GM18907 (cell line): ENCODE results near the gene ENPP7.
A peak's percentile ranks its signal among the peaks of the same experiment; 100 is the strongest.

Experiments used
- ATAC-seq: cut with Tn5 transposase; IDR thresholded peaks from one replicate; pipeline ENCODE4 v1.9.1; 2021; ENCODE audit warnings: mild to moderate bottlenecking, moderate library complexity; ENCODE audit not compliant: unreplicated experiment

The ENPP7 gene

DNA sequence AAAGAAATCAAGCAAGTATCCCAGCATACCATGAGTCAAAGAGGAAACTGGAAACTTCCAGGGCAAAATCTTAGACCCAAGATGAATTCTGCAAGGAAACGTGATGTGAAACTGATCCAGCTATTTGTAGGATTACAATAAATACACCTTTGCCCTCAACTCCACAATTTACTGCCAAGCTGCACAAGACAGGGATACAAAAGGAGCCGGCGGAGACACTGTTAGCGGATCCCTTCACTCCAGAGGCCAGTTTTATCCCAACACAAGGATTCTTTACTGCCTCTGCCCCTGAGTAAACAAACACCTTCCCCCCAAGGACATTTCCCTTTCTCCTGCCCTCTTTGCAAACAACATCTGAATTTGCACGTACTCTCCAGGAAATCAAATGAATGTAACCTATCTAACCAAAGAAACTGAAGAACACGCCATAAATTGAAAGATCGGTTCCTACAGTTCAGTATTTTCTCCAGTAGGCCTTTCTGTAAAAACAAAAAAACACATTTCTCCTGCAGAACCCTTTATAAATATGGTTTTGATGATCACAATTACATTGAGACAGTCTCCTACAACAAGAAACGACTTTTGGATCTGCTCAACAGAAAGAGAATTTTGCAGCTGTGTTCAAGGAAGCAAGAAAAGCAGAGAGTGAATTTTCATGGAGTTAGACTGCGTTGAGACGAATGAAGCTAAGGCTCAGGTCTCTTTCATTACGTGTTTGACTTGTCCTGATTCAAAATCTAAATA lies 45.8 kb downstream of the ENPP7 start:
- no peak for ATAC-seq

DNA sequence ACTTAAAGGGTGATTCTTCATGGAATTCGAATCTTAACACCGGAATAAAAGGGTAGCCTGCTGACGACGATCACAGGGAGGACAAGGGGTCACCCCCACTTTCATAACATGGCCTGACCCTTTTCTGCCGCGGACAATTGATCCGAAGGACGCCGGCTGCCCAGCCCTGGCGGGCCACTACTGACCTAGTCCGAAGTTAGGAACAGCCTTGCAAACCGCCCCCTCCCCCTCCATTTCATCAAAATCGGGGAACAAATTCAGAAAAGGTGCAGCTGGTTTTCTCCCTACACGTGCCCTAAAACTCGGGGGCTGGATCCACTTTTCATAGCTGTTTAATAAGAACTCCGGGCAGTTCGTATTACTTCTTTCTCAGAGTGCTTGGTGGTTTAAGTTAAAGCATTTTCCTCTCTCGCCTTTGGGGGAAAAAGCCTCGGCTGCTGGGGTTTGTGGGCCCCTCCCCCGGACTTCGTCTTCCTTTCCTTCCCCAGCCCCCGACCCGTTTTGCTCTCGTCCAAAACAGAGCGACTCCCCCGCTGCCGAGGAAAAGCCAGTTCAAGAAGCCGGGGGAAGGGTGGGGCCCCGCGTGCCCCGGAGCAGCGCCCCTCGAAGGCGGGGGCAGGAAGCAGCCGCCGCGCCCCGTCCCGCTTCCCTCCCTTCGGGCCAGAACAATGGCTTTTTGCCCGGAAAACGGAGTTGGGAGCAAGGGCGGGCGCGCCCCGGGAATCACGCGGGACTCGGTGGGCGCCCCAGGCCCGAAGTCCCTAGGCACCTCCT lies 46.6 kb downstream of the ENPP7 start:
- ATAC-seq = peak; percentile 24

DNA sequence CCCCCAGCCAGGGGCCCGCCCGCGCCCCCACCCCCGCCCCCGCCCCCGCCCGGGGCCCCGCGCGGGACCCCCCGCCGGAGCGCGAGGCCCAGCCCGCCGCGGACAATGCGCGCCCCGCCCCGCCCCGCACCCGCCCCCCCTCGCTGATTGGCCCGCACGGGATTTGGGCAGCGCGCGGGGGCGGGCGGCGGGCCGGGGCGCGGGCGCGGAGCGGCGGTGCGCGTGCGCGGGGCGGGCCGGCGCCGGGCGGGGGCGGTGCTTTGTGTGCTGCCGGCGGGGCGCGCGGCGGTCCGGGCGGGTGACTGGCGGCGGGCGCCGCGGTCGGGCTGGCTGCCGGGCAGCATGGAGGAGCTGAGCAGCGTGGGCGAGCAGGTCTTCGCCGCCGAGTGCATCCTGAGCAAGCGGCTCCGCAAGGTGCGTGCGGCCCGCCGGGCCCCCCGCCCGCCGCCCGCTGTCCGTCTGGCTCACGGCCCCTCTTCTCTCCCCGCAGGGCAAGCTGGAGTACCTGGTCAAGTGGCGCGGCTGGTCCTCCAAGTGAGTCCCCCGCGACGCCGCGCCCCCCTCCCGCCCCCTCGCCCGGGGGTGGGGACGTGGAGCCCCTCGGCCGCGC lies 47.3 kb downstream of the ENPP7 start, which contains the start of gene CBX2:
Gene CBX2 (plus strand): TSS at position 255 of the 610 bp plus-strand sequence. CDS start 88 bp downstream, at position 343.
- peak; percentile 57 for ATAC-seq

DNA sequence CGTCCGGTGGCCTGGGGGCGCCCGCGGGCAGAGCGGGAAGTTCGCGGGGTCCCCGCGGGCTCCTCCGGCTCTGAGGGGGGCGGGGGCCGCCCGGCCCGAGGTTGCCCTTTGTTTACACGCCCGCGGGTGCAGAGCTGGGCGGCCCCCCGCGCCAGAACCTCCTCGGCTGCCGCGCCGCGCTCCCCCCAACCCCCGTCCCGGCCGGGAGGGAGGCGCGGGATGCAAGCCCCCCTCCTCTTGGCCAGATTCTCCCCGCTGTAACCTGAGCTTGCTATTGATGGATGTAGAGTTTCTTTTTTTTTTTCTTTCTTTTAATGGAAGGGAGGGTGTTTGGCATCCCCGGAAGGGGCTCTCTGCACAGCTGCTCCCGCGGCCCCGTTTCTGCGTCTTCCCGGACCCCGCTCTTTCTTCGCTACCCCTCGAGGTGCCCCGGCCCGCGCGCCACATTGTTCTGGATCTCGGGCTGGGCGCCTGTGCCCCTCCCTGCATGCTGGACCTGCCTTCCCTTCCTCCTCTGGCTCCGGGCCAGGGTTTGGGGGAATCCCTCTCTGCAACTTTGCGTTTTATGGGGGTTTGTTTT lies 47.9 kb downstream of the ENPP7 start:
- ATAC-seq = peak; percentile 24

DNA sequence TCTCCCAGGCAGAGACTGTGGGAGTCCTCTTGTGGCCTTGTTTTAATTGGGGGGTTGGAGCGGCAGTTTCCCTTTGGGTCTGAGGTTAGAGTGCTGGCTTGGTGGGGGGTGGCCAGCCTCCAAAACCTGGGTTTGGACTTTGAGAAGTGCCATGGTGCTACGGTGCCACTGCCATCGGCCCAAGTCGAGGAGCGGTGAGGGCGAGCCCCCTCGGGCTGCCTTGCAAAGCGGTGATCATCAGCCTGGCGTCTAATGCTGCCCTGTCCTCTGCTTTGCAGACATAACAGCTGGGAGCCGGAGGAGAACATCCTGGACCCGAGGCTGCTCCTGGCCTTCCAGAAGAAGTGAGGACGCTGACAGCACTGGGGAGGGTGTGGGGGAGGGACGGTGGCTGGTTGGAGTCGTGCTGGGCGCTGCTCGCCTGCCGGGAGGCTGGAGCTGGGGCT lies 48.4 kb downstream of the ENPP7 start:
- no peak for ATAC-seq

DNA sequence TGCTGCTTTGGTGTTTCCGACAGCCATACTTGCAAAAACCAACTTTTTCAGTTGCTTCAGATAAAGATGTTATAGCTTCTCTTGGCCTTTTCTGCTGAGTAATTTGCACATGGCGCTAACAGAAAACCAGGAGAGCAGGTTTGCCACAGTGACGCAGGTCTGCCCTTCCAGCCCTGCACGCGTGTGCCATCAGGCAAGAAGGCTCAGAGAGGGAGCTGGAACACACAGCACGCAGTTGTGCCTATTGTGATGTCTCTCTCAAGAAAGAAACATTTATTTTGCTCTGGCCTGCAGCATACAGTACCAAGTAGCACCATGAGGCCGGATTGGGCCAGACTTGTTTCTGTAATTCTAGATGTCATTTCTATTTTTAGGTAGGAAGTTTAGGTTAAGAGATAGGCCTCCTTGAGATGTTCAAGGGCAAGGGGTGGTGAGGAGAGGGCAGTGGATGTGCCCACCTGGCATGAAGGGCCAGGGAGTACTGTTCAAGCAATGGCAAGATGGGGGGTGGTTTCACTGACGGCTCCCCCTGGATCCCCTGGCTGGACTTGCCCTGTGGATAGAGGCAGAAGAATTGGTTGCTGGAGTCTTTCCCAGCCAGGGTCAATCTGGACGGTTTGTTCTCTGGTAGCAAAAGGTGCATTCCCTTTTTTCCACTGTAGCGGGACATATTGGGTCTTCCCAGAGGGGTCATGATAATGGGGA lies 49.1 kb downstream of the ENPP7 start:
- ATAC-seq = no peak

DNA sequence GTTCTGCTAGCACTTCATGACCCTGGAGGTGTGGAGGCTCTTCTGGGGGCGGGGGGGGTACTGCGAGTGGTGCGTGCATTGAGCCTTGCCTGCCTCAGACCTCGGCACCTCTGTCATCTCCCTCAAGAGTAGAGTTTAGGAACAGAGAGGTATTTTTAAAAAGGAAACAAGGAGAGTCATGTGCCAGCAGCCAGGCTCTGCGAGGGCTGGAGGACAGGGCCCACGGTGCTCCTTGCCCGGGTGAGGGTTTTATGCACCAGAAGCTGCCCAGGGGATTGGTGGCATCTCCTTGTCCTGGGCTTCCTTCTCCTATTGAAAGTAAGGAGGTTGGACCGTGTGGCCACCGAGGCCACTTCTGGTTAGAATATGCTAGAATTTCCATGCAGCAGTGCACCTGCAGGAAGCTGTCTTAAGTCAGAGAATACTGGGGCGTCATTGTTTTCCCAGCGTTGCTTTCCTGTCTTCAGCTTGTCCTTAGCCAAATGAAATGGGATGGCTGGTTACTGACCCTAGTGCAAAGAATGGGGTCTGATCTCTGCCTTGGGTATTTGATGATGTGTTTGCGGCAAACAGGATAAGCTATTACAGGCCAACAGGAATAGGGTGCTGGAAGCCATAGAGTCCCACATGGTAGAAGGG lies 50.4 kb downstream of the ENPP7 start:
- no peak for ATAC-seq

DNA sequence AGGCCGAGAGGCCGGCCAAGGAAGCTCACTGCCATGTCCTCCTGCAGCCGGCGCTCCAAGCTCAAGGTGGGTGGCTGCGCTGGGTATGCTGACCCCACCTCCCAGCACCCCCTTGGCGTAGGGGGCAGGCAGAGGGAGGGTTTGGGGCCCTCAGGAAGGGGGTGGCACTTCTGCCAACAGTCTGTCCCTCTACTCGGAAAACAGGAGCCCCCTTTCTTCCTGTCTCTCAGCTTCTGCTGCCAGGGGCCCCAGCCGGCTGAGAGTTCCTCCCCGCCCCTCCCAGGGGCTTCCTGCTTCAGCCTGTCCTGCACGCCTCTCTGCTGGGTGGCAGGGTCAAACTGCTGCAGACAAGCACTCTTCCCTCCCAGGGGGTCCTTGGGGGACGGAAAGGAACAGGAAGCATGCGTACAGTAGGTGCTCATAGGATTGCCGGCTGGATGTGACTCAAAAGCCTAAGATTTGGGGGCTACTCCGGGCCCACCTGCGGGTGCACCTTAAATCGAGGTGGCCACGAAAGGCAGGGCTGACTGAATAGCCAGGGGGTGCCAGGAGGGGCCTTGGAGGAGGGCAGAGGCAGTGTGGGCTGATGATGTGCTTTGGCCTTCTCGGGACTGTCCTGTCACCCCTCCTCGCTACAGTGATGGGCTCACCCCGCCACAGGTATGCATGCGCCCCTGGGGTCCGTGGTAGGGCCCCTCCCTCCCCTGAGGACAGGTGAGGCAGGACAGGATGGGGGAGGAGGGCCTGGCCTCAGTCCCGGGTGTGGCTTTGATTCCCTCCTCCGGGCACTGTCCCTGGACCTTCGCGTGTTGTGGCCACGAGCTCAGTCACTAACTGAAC lies 51.2 kb downstream of the ENPP7 start:
- ATAC-seq = no peak

DNA sequence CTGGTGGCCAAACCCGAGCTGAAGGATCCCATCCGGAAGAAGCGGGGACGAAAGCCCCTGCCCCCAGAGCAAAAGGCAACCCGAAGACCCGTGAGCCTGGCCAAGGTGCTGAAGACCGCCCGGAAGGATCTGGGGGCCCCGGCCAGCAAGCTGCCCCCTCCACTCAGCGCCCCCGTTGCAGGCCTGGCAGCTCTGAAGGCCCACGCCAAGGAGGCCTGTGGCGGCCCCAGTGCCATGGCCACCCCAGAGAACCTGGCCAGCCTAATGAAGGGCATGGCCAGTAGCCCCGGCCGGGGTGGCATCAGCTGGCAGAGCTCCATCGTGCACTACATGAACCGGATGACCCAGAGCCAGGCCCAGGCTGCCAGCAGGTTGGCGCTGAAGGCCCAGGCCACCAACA lies 53.1 kb downstream of the ENPP7 start:
- no peak for ATAC-seq

DNA sequence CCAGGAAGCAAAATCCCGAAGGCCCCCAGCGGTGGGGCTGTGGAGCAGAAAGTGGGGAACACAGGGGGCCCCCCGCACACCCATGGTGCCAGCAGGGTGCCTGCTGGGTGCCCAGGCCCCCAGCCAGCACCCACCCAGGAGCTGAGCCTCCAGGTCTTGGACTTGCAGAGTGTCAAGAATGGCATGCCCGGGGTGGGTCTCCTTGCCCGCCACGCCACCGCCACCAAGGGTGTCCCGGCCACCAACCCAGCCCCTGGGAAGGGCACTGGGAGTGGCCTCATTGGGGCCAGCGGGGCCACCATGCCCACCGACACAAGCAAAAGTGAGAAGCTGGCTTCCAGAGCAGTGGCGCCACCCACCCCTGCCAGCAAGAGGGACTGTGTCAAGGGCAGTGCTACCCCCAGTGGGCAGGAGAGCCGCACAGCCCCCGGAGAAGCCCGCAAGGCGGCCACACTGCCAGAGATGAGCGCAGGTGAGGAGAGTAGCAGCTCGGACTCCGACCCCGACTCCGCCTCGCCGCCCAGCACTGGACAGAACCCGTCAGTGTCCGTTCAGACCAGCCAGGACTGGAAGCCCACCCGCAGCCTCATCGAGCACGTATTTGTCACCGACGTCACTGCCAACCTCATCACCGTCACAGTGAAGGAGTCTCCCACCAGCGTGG lies 53.7 kb downstream of the ENPP7 start:
- ATAC-seq = no peak

DNA sequence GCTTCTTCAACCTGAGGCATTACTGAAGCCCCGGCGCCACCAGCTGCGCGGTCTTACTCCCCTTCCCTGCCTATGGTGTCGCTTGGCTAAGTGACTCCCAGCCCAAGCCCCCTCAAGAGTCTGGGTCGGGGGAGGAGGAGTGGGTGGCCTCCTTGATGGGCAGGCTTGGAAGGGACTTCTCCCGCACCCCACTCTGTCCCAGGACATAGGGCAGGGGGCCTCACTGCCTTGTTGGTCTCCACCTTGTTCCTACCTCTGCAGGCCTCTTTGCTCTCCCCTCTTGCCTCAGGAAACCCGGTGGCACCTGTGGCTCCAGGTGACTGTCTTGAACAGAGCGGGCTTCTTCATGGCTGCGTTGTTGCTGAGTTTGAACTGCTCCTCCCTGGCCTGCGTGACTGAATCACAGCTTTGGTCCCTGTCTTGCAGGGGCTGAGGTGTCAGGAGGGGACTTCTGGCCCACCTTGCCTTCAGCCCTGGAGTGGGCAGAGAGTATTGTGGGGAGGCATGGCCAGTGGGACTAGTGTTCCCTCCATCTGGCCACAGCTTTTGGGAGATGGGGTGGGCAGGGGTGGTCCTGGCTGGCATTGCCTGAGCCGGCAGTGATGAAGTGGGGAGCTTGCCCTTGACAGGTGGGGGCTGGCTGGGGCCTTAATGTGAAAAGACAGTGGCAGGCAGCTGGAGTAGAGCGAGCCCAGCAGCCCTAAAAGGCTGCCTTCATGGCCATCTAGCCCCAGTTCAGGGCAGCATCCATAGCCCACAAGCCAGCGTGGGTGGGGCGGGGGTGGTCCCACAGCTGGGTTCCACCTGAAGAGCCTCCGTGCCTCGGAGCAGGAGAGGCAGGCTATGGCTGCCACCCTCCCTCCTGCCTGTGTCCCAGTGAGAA lies 54.5 kb downstream of the ENPP7 start:
- ATAC-seq = no peak

DNA sequence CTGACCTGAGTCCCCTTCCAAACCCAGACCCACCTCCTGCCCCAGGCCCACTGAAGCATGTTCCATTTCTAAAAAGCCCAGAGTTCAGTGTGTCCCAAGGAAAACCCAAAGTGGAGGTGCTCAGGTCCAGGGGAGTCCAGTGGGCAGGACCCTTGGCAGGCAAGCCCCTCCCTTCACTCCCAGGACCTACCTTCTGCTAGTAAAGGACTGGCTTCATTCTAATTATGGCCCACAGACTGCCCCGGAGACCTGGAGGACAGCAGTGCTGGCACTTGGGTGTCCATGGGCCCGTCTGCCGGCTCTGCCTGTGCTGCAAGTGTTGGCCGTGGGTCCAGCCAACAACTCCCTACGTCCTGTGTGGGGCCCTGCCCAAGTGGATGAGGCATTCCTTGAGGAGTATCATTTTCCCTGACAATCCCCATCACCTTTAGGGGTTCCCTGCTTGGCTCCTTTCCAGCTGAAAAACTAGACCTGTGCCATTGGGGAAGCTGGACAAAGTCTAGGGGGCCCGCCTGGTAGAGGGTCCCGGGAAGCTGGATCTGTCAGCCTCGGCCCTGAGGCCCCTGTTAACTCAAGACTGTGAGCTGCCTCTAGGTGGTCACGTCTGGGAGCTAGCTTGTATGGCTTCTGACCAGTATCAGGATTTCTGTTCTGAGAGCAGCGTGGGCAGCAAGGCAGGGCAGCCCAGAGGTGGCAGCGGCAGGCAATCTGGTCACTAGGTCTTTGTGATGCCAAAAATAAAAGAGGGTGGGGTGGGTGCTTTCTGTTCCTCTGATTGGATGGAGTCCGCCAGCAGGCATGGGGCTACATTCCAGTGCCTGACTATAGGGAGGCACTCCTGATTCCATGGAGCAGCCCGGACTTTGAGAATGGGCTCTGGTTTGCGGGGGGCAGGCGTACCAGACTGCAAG lies 55.4 kb downstream of the ENPP7 start:
- no peak for ATAC-seq

DNA sequence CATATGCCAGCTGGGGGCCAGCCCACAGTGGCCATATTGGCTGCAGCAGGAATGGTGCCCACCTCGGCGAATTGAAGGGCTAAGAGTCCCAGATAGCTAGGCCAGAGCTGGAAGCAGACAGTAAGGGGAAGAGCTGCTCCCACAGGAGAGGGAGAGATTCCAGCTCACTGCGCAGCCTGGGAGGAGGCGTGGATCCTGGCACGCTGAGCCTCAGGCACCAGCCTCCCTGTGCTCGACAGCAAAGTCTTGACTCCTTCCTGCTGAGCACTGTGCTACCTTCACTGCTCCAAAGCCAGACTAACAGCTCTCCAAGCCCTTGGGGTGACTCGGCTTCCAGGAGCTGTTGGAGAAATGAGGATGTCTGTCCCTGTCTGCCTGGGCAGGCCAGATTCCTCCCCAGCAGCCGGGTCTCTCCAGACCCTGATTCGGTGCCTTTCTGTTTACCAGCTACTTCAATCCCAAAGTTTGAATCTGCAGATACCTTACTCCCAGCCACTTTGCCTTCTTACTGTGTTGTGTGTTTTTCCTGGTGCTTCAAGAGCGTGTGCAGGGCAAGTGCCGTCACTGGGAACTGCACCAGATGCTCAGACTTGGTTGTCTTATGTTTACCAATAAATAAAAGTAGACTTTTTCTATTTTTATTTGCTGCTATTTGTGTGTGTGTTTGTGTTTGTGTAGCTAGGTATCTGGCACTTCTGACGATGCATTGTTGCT lies 56.3 kb downstream of the ENPP7 start:
- no peak for ATAC-seq

DNA sequence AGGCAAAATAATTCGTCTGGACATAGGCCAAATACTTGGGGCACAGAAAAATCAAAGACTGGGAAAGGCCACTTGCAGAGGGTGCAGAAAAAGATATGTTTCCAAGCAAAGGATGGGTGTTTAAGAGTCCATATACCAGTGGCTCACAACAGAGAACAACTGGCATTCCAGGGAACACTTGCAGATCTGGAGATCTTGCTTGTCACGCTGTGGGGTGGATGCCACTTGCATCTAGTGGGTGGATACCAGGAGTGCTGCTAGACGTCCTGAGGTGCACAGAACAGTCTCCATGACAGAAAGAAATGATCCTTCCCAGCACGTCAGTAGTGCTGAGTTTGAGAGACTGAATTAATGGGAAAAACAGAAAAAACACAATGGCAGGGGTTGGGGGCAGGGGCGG lies 57.7 kb downstream of the ENPP7 start:
- ATAC-seq = no peak

DNA sequence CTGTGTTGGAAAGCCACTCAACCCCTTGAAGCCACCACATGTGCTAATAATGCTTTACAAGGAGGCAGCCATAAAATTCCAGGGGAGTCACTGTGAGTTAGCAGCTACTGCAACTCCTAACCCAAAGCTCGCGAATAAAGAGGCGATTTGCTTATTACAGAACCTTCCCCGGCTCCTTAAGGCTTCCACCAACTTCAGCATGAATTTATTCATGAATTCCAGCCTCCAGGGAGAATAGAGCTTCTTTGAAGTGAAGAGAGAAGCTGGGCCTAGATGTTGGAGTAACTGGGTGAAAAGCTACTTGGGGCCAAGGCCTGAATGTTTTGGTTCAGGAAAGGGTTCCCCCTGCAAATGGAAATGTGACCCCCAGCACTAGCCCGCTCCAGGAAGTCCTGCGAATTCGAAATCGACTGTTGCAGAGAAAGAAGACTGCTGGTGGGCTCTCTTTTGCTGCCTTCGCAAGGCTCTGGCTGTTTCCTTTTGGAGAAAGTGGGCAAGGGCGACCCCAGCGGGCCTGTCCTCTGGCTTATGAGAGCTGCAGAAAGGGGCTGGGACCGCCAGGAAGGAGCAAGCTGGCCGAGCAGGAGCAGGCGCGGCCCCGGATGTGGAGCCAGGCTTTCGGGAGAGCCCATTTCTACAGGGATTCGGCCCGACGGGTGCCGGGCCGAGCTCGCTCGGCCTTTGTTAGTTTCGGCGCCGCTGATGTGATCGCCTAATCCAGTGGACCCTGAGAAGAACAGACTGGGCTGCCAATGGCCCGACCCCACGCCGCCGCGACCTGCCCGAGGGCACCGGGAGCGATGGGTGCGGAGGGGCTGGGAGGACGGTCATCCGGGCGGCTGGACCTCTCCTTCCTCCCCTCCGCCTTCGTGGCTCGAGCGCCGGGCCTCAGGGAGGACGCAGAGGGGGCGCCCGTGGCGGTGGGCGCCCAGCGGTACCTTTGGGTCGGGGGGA lies 58.5 kb downstream of the ENPP7 start:
- no peak for ATAC-seq
